Stimulated activated CD4-positive, alpha-beta T cell treated with anti-CD3 and anti-CD28 coated beads, Interleukin-4, amount 100 ng/mL, for 48 hours (primary cell): Measurements from ENCODE around the gene JAML.

ENCODE experiments used
- DNase-seq, 2 donors: peaks; one replicate each; pipeline ENCODE4 v3.0.0-alpha.2; 2020; ENCODE audit warnings: low read depth in 2 of 2

The JAML gene

GRCh38 chr11:118216621-118217481, 8.0 kb downstream of the JAML start:
- peak in 1 of 2 donors; percentile 54 for DNase-seq

DNA sequence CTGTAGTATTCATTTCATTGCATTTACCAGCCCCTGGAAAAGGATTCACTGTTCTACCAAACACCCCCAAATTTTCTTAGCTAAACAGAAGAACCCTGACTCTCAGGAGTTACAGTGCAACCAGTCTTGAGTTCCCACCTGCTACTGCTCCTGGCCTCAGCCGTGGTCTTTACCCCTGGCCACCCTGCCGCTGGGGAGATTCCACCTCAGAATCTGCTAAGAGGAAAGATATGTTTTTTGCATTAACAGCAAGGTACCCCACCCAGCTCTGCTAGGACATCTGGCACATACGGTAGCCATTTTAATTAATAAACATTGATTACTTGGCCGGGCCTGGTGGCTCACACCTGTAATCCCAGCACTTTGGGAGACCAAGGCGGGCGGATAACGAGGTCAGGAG, 9.0 kb downstream of the JAML start:
- no peak for DNase-seq

DNA sequence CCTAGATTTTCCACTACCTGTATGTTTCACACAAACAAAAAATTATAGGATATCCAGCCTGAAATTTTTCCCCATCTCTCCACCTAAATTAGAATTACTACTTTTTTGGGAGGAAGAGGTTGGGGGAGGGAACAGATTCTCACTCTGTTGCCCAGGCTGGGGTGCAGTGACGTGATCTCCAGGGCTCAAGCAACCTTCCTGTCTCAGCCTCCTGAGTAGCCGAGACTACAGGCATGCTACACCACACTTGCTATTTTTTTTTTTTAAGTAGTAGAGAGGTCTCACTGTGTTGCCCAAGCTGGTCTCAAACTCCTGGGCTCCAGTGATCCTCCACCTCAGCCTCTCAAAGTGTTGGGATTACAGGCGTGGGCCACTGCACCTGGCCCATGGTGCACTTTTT, 9.5 kb downstream of the JAML start:
- no peak for DNase-seq

- no peak for DNase-seq
Measured at GRCh38 chr11:118214210-118214914, 10.4 kb downstream of the JAML start.

- no peak for DNase-seq
Measured at GRCh38 chr11:118213781-118214180, 11.0 kb downstream of the JAML start.

GRCh38 chr11:118213201-118213600, 11.6 kb downstream of the JAML start:
- DNase-seq: no peak

DNA sequence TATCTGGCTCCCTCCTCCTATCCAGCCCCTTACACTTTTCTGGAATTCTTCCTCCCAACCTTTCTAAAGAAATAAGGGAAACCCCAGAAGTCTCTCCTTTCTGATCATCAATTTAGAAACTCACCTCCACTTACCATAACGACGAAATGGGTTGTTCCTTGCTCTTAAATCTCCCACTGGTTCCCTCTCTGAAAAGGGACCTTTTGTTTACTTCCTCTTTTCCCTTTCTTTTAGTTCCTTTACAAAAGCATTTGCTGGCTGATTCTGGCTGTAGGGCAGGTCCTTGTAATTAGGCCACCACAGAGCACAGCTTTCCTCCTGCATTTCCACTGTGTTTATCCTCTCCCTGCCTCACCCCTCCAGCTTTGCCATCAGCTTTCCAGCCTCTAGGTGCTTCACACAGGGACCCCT, 12.0 kb downstream of the JAML start:
- DNase-seq: no peak

GRCh38 chr11:118212131-118212725, 12.6 kb downstream of the JAML start:
- DNase-seq: no peak

GRCh38 chr11:118211006-118211405, 13.8 kb downstream of the JAML start:
- no peak for DNase-seq

GRCh38 chr11:118210323-118210722, 14.5 kb downstream of the JAML start:
- no peak for DNase-seq

DNA sequence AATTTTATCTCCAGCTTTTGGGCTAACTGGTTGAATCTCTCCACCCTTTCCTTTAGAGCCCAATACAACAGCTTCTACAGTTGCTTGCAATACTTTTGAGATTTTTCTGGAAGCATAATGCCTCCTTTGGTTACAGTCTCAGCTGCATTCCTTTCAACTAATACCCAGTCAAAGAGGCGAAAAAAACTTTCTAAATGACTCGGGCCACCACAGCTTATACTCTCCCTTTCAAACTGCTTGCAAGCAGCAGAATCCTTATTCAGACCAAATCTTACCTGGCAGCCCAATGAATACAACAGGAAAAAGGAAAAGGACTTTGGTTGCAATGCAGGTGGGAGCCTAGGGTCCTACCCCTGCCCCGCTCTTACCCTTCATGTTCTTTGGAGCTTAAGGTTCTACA, 15.8 kb downstream of the JAML start:
- DNase-seq: no peak

DNA sequence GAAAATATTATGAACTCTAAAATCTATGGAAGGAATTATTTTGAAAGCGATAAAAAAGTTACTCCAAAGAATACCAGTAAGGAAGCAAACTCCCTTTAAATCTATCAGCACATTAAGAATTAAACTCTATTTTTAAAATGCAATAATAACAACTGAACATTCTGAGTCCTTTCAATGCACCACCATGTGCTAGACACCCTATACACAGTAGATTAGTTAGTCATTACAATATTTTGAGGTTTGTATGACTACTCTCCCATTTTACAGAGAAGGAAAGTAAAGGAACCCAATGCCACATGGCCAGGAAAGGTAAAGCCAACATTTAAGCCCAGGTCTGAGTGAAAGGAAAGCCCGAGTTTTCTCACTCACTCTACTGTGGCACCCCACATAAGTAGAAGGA, 17.7 kb downstream of the JAML start:
- no peak for DNase-seq

GRCh38 chr11:118206391-118207031, 18.3 kb downstream of the JAML start:
- DNase-seq: no peak

- no peak for DNase-seq
Measured at GRCh38 chr11:118205606-118206378, 19.0 kb downstream of the JAML start.

GRCh38 chr11:118202599-118203422, 22.0 kb downstream of the JAML start:
- DNase-seq: peak in 1 of 2 donors; percentile 66

GRCh38 chr11:118201966-118202365, 22.8 kb downstream of the JAML start:
- no peak for DNase-seq

DNA sequence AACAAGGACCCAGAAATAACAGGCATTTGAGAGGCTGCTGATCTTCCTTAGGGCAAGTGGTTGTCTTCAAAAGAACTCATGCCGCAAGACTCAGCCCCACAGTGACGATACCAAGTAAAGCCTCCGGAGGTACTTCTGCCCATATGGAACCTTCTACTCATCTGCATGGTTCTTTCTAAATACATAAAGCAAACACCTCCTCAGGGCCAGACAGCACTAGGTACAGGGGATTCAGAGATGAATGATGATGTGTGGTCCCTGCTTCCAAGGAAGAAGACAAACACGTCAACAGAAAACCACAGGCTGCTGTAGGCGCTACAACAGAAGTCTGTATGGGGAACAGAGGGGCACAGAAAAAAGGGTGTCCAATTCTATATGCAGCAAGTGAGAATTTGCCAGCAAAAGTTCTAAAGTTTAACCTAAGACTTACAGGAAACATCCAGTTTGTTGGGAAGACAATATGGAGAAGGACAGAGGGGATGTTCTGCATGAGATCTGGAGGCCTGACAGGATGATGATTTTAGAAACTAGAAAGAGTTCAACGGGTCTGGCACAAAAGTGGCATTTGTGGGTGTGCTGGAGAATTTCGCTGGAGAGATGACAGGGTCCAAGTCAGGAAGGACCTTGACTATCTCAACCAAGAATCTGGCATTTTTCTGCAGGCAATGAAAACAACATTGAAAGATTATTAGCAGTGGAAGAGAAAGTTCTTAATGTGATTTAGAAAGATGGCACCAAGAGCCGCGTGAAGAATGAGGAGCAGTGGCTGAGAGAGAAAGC, 23.7 kb downstream of the JAML start:
- DNase-seq: no peak

DNA sequence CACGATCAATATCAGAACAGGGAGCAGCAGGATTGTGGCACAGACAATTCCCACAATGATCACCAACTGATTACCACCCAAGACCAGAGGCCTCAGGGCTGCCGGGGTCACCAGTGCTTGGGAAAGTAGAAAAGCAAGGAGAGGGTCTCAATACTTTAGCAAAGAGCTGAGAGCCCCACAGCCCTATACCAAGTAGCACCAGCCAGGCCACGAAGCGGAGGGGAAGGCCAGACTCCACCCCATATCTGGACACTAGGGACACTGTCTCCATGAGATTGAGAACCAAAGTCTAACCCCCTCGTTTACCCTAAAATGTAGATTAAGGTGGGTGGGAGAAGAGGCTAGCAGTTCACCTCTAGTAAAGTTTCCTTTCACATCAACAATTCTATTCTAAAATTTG, 24.3 kb downstream of the JAML start:
- DNase-seq: no peak

DNA sequence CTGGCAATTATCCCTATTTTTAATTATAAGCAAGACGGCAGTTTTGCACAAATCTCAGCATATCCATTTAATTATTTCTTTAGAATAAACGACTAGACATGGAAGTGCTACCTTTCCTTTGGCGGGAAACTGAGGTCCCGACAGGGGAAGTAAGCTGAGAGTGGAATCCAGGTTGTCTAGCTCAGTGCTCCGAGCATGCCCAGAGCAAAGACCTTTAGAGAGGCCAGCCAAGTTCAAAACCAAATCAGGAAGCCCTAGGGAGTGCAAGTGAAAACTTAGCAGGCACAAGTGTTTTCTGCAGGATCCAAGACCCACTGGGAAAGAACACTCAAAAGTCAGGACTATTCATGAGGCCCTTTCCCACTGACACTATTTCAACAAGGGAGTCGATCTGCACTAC, 25.7 kb downstream of the JAML start:
- DNase-seq: no peak

GRCh38 chr11:118198370-118198769, 26.4 kb downstream of the JAML start:
- DNase-seq: peak; percentile 80 to 85
